ENCODE data around the gene FUBP3.

FUBP3 gene

DNA sequence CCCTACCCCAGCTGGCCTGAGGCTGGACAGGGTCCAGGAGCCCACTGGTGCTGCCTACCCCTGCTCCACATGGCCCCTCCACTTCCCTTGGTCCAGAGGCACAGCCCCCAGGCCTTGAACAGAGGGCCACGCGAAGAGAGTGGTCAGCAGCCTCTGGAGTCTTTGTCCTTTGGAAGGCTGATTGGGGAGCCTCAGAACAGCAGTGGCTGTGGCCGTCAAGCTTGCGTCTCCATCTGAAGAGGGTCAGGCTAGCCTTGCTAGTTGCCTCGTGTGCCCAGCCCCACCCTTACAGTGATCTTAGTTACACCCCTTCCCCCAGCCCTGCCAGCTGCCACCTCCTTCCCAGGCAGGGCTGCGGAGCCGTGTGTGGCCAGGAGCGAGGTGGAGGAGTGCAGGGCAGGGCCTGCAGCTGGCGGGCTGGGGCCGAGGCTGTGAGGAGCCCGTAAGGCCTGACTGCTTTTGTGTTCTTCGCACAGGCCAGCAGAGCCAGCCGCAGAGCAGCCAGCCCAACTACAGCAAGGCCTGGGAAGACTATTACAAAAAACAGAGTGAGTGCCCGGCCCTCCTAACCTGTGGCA, 54.9 kb downstream of the FUBP3 start:
- DNase-seq (ENCODE audit: low read depth in 2 of 2) = no peak

DNA sequence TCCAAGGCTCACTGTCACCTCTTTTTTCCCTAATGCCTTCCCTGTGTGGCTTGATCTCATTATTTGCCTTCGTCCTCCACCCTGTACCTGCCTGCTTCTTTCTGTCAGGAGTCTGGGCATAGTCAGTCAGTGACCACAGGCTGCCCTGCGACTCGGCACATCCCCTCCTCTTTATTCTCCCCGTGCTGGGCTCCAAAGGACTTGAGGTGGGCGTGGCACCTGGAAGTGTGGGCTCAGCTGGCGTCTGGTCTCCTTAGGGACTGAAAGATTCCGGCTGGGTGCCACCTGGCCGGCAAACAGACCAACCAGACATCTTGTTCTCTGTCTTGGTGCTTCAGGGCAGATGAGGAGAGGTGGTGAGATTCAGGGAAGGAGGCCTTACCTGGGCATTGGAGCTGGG, 55.4 kb downstream of the FUBP3 start:
- DNase-seq (ENCODE audit: low read depth in 2 of 2) = no peak

DNA sequence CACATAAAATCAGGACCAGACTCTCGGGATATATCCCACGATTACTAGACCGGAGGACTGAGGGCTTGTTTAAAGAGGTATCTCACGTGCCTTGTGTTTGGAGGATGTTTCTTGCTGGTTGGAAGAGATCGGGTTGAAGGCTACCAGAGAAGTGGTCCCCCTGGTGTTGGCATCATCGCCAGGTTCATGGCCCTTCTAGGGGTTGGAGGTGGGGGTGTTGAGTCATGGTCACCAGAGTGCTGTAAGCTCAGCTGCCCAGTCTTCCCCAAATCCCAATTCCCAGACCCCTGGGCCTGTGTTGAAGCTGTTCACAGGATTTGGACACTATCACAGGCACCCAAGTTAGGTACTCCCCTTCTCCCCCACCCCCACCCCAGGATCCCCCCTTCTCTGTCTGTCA, 55.9 kb downstream of the FUBP3 start:
- DNase-seq (ENCODE audit: low read depth in 2 of 2) = no peak

DNA sequence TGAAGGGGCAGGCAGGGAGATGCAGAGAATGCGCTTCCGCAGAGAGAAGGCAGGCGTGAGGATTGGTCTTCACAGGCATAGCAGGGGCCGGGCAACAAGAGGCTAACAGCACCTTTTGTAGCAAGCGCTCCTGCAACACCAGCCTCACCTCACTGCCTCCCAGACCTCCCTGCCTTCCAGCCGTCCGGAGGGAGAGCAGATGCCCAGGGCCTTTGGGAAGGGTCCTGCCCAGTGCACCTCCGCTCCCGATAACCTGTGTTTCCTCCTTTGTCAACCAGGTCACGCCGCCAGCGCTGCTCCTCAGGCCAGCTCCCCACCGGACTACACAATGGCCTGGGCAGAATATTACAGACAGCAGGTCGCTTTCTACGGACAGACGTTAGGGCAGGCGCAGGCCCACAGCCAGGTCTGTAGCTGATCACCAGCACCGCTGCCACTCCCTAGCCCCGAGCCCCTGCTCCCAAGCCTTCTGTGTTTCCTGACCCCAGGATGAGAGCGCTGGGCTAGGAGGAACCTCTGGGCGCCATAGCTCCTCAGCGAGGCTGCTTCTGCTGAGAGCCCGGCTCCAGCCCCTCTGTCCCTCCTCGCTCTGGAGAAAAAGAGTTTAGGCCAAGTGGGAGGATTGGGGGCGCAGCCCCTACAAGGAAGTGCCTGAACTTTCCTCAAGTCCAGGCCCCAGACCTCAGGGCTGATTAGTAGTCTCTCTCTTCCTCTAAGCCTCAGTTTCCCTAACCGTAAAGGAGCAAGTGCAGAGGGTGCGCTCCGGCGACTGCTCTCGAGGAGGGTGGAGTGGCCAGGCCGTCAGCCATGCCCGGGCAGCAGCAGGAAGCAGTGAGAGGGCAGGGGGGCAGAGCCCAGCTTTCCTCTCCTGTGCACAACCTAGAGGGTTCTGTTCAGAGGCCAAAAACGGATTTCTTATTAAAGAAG, 56.6 kb downstream of the FUBP3 start:
- DNase-seq (ENCODE audit: low read depth in 2 of 2) = no peak

DNA sequence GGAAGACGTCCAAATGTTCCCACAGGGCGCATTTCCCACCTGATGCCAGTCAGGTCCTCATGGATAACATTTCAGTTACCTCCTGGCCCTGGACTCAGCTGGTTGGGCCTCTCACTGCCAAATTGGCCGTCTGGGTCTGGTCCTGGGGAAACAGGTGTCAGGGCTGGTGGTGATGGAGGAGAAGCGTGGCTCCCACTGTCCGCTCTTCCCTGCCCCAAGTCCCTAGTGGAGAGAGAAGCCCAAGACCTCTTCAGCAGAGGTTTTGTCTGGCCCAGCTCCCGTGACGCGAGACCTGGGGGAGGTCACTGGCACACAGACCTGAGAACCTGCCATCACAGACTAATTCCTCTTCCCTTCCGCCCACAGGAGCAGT, 57.3 kb downstream of the FUBP3 start:
- no peak for DNase-seq (ENCODE audit: low read depth in 2 of 2)

DNA sequence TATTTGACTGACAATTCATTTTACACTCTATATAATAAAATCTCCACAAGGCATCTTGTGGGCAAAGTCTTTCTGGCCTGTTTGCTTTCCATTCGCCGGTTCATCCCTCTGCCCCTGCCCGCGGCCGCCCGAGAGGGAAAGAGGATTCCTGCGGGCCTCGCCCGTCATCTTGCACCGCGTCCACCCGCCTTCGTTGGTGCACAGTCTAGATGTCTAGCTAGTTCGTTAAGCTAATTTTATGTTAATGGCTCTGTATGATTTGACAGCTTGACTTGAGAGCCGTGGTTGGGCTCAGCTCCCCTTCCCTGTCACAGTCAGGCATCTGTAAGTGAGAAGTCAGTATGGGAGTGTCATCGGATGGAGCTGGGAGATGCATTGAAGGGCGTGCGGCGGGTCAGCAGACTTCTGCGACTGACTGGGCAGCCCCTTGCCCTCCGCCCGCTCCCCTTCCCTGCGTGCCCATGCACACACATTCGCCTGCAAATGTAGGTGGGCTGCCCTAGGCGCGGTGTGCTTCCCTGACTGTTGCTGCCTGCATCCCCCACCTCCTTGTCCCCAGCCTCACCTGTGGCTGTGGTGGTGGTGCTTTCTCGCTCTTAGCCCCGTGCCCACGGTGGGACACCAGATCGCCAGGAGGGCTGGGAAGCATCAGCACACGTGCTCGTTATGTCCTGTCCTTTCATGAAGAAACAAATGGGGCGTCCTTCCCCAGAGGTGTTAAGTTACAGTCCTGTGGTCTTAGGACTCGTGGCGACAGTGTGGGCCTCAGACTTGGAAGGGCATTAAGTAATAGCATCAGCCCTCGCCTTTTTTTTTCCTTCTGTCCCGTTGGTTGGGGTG, 59.1 kb downstream of the FUBP3 start:
- no peak for DNase-seq (ENCODE audit: low read depth in 2 of 2)

DNA sequence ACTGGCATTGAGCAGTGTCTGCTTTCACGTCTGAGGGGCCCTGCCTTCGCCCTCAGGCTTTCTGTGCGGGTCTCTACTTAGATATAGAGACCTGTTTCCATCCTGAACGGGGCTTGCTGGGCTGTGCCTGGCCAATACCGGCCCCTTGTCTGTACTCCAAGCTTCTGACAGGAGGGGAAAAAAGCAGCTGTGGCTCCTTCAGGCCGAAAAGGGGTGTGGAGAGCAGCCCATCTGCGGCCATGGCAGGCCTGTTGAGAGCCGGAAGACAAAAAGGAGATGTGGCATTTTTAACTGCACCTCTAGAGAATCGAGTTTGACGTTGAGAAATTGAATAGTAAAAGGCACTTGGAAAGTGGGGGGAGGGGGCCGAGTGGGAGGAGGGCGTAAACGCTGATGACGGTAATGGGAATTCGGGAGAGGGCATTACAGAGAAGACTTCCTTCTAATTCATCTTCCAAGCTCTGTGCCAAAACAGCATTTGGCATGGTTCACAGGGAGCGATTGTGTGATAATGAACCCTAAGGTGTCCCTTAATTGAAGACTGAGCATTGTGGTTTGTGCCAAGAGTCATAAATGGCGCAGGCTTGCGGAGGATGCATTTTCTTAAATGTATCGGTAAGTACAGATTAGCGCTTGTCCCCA, 59.9 kb downstream of the FUBP3 start:
- no peak for DNase-seq (ENCODE audit: low read depth in 2 of 2)

DNA sequence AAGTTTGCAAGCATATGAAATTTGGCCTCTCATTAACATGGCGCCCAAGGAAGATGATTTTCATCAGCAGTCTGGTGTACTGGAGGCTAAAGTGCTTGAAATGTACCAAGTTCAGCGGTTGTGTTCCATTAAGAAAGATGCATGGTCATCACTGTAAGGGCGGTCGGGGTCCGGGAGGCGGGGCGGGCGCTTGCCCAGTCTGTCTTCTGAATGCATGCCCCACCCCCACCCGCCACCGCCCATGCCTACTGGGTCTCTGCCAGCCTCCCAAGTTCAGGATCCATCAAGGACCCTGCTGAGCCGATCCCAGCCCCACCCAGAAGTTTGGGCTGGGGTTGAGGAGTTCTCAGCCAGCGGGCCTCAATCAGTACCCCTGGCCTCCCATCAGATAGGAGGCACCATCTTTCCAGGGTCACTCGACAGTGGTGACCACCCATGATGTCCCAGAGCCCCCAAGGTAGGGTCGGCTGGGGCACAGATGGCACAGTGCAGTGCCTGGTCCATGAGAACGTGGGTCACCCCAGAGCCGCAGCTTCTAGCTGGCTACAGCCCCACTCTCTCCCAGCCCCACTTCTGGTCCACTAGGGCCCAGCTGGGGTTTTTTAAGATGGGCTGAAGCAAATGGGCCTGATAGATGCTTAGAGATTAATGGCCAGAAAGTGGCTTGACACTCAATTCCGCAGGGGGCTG, 60.6 kb downstream of the FUBP3 start:
- no peak for DNase-seq (ENCODE audit: low read depth in 2 of 2)

DNA sequence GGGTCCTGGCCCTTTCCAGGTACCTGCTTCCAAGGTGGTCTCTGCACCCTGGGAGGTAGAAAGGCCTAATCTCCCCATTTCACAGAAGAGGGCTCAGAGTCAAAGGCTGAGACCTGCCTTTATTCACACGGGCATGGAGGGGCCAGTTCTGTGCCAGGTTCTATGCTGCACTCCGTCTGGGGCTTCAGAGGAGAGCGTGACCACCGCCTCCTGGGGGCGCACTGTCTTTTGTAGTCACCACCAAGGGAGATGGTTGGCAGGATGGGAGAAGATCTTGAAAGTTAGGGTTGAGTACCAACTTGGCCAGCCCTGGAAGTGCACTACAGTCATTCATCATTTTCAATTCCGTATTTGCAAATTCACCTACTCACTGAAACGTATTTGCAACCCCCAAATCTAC, 61.3 kb downstream of the FUBP3 start:
- no peak for DNase-seq (ENCODE audit: low read depth in 2 of 2)

DNA sequence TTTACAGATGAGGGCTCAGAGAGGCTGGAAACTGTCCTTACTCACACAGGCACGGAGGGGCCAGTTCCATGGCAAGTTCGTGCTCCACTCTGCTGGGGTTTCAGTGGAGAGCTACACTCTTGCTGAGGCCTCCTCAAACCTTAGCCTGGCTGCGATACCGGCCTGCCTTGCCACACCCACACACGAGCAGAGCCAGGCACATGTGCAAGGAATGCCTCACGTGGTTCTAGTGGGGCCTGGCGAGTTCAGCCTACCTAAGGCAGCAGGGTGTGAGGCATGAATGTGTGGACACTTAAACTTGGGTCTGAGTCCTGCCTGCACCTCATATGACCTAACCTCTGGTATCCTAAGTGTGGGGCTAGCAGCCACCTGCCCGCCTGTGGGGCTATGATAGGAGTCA, 63.5 kb downstream of the FUBP3 start:
- DNase-seq (ENCODE audit: low read depth in 2 of 2) = no peak

DNA sequence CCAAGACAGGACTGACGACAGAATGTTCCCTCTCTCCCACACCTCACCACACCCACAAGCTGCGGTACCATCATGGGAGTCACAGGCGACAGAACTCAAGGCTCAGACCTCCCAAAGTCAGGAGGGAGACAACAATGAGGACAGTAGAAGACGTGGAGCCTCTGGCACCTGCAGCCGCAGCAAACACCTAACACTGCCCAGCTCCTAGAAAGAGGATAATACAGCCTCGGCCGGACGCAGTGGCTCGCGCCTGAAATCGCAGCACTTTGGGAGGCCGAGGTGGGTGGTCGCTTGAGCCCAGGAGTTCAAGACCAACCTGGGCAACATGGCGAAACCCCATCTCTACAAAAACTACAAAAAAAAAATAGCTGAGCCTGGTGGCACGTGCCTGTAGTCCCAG, 71.8 kb downstream of the FUBP3 start:
- DNase-seq (ENCODE audit: low read depth in 2 of 2) = no peak

DNA sequence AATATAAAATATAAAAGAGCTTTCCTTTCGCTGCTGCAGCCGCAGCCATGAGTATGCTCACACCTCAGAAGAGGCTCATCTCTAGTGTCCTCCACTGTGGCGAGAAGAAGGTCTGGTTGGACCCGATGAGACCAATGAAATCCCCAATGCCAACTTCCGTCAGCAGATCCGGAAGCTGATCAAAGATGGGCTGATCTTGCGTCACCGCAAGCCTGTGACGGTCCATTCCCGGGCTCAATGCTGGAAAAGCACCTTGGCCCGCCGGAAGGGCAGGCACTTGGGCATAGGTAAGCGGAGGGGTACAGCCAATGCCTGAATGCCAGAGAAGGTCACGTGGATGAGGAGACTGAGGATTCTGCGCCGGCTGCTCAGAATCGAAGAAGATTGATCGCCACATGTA, 72.4 kb downstream of the FUBP3 start:
- no peak for DNase-seq (ENCODE audit: low read depth in 2 of 2)

DNA sequence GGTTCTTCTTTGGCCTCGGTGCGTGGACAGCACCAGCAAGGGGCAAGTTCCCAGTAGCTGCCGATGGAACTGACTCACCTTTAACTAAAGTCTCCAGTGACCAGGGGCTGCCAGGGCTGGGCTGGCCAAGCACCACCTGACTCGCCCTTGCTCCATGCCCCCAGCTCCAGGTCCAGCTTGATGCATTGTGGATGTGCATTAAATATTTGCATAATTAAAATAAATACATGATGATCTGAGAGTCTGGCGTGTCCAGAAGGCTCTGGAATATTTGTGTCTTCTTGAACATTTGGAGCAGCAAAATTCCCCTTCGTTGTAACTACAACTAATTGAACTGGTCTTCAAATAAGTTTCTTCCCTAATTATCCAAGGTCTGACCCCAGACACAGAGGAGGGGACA, 75.5 kb downstream of the FUBP3 start:
- no peak for DNase-seq (ENCODE audit: low read depth in 2 of 2)

DNA sequence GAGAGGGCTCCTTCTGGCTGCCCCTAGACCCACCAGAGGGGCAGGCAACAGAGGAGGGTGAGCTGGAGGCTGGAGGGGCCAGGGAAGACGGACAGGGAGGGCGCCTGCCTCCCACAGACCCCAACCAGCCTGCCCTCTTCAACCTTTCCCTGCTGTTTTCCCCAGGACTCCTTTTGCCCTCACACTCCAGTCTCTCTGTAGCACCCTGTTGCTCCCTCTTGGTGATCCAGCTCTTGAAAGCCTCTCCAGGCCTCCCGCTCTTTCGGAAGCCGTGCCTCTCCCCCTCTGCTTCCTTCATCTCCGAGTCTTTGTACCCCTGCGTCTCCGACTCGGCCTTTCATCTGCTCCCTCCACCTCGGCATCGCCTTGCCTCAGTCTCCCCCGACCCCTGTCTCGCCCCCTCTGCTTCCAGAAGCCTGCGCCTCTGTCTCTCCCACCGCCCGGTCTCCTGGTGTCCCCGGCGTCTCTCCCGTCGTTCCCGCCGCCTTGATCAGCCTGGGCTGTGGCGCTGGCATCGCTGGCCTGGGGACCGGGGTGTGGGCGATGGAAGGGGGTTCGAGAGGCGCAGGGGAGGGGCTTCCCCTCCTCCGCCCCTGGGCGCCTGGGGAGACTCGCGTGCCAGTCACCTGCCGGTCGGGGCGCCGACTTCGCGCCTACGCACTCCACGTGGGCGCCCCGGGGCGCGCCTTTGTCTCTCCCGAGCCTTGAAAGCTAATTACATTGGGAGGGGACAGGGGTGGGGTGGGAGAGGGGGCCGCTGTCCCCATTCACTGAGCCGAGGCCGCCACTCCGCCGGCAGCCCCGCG, 79.7 kb downstream of the FUBP3 start:
- no peak for DNase-seq (ENCODE audit: low read depth in 2 of 2)

DNA sequence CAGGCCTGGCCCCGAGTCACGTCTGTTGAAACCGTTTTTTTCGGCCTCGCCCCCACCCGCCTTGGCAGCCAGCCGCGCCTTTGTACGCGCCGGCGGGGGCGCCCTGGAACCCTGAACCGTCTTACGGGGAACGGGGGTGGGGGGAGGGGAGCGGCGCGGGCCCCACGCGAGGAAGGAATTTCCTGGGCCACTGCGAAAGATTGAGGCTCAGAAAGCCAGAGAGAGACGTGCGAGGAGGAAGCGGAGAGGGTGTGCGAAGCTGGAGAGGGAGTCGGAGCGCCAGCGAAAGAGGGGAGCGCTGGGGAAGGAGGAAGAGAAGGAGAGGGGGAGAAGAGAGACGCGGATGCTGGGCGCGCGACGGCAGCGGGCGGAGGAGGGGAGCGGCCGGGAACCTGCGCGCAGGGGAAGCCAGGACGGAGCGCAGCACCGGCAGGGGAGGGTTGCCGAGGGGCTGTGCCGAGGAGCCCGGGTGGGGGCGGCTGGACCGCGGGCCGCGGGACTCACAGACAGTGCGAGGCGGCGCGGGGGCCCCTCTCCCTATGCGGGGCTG, 80.4 kb downstream of the FUBP3 start:
- no peak for DNase-seq (ENCODE audit: low read depth in 2 of 2)

DNA sequence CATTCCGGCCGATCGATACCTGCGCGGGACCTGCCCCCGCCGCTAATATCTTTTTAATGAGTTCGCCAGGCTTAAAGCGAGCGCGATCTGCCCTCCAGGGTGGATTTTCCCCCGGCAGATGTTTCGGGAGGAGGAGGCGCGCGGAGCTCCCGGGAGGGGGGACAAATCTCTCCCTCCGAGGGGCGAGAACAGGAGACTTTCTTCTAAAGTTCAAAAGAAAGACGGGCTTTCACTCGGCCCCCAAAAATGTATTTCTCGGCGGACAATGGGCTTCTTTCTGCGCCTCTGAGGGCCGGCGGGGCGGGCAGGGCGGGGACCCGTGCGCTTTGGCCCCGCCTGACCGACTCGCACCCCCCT, 80.9 kb downstream of the FUBP3 start:
- no peak for DNase-seq (ENCODE audit: low read depth in 2 of 2)

DNA sequence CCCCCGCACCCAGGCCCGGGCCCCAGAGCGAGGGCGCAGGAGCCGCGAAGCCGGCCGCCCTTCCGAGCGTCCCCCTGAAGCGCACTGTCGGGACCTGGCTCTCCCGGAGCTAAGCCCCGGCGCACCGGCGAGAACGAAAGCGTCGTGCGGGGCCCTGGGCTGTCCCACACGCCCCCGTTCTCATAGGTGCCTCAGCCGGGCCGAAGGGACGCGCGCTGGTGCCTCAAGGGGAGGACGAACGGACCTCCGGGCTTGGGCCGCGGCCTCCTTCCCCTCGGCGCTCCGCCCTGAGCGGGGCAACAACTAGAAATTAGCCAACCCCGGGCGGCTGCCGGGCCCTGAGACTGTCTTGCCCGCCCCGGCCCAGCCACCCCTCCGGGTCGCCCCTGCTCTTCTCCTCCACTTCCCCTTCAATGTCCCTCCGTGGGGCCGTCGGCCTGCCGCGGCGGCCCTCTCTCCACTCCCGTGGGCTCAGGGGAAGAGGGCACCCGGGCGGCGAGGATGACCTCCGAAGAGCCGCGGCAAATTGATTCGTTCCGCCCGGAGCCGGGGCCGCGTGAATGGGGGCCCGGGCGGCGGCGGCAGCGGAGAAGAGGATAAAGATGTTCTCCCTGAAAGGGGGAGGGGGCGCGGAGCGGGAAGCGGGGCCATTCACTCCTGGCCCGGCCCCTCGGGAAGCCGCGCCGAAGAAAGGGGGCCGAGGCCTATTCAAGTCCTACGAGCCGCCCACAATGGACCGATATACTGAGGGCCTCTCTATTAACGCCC, 81.5 kb downstream of the FUBP3 start:
- DNase-seq (ENCODE audit: low read depth in 2 of 2) = no peak

DNA sequence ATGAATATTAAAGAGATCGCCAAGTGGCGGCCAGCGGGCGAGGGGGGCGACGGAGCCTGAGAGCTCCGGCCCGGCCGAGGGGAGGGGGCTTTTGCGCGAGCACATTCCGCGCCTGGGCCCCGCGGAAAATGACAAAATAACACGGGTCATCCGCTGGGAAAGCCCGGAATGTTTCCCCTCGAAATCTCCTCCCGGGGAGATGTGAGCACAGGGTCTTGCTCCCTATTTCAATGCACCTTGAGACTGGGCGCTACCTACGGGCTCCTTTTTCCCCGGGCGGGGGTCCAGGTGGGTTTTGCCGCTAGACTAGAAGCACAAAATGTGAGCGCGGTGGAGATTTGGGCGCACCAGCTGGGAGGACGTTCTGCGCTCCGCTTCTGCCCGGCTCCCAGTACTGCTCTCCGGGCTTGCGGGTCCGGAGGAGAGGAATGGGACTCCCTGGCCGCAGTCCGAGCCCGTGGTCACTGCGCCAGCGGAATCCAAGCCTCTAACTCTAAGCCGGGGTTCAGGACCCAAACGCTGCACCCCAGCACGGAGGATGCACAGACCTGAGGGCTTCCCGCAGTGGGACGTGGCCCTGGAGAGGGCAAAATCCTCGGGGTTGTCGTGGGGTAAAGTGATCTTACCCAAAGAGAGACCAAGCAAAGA, 82.2 kb downstream of the FUBP3 start:
- DNase-seq (ENCODE audit: low read depth in 2 of 2) = no peak

Data from stimulated activated CD8-positive, alpha-beta memory T cell treated with anti-CD3 and anti-CD28 coated beads, Interleukin-15, amount 100 ng/mL, for 4 hours (primary cell).